ACC112 (cell line): Measurements from ENCODE around the gene CTNNBIP1.

Source experiments
- H2AFZ ChIP-seq: fragments of 200-600 bp; sonication (generic); one replicate; pipeline ENCODE4 v1.6.0; 2017; ENCODE audit warnings: antibody characterized with exemption, low read length; ENCODE audit not compliant: unreplicated experiment
- H3K27ac ChIP-seq: fragments of 200-600 bp; sonication (generic); 2 replicates; pipeline ENCODE4 v1.5.1; 2014; ENCODE audit warnings: low read depth, mild to moderate bottlenecking, antibody characterized with exemption, low read length, moderate library complexity
- H3K27me3 ChIP-seq: fragments of 200-600 bp; sonication (generic); 2 replicates; pipeline ENCODE4 v1.6.1; 2014; ENCODE audit warnings: mild to moderate bottlenecking, antibody characterized with exemption, low read length, moderate library complexity, mixed read lengths; ENCODE audit not compliant: insufficient read depth
- H3K36me3 ChIP-seq: fragments of 200-600 bp; sonication (generic); 2 replicates; pipeline ENCODE4 v1.6.1; 2016; ENCODE audit warnings: mild to moderate bottlenecking, antibody characterized with exemption, low read length, moderate library complexity, mixed read lengths; ENCODE audit not compliant: insufficient read depth
- H3K4me1 ChIP-seq: fragments of 200-600 bp; sonication (generic); one replicate; pipeline ENCODE4 v1.6.1; 2016; ENCODE audit warnings: low read length, mixed read lengths; ENCODE audit not compliant: insufficient read depth, unreplicated experiment, control insufficient read depth
- H3K4me3 ChIP-seq: fragments of 200-600 bp; sonication (generic); 2 replicates; pipeline ENCODE4 v1.5.1; 2014; ENCODE audit warnings: mild to moderate bottlenecking, low read depth, low read length
- H3K79me2 ChIP-seq: fragments of 200-600 bp; sonication (generic); one replicate; pipeline ENCODE4 v1.6.0; 2016; ENCODE audit warnings: low read length; ENCODE audit not compliant: control insufficient read depth, unreplicated experiment, insufficient read depth

Gene CTNNBIP1

DNA sequence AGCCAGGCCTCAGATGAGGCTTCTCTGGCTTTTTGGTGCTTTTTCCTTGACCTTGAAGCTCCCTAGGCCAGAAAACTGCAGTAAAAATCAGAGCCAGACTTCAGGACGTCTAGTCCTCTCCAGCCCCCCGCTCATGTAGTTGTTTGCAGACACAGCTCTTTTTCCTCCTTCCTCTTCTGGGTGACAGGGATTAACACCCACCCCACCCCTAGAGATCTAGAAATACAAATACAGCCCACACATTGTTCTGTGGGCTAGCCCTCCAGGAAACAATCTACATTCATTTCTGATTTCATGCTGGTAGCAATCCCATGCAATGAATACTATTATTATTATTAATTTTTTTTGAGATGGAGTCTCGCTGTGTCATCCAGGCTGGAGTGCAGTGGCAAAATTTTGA lies 76.4 kb downstream of the CTNNBIP1 start:
- H3K4me3 ChIP-seq = no peak overlapping the region
- H3K4me1 ChIP-seq = peaks cover 12% of the 10 kb centered on the region
- no peaks in the 10 kb centered on the region for H3K79me2 ChIP-seq
- no peaks in the 10 kb centered on the region for H3K27me3 ChIP-seq
- H3K27ac ChIP-seq = no peak overlapping the region
- H2AFZ ChIP-seq = no peak overlapping the region
- no peaks in the 10 kb centered on the region for H3K36me3 ChIP-seq

DNA sequence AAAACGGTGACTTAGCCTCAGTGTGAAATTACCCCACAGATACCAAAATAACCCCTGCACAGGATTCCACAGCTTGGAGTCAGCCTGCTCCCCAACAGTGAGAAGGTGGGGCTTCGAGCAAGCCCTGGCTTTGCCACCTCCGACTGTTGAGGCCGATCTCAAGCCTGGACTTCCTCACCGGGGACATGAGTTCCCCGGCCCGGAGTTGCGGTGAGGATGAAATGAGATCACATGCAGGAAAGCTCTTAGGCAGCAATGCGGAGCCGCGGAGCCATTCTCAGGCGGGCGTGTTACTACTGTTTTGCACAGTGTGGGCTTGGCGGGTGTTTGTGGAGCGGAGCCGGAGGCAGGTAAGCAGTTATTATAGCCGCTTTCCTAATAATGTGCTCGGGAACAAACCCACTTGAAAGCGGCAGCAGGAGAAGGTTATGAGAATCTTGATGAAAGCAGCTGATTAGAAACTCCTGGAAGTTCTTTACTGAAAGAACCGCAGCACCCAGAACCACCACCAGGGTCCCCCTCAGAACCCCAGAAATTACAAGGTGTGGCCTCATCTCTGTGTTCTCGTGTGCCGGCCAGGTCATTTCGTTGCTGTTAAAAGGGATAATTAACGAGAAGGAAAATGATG lies 82.4 kb downstream of the CTNNBIP1 start:
- Histone ChIP-seq H3K4me3 (no peak overlapping the region), H3K4me1 (peaks cover 19% of the 10 kb centered on the region), H3K27ac (no peak overlapping the region), H2AFZ (no peak overlapping the region), H3K36me3 (no peaks in the 10 kb centered on the region), H3K79me2 (peaks cover 4% of the 10 kb centered on the region), H3K27me3 (no peaks in the 10 kb centered on the region)

DNA sequence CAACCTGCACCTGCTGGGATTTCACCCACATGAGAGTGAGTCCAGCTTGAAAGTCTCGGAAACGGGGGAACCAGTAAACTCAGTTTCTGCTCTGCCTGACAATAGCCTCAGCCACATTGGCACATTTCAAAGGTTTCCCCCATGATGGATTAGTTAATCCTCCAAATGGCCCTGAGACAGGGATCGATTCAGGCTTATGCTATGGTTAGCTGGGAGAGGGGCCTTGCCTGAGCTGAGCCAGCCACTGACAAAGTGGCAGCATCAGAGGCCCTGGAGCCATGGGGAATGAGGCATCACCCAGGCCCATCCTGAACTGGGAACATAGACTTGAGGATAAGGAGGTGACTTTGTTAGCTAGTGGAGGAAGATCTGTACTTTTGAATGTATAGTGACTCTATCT lies 83.5 kb downstream of the CTNNBIP1 start:
- Histone ChIP-seq H3K4me3 (no peak overlapping the region), H3K4me1 (peaks cover 26% of the 10 kb centered on the region), H3K79me2 (peaks cover 15% of the 10 kb centered on the region), H2AFZ (no peak overlapping the region), H3K27ac (no peak overlapping the region), H3K36me3 (no peaks in the 10 kb centered on the region), H3K27me3 (no peaks in the 10 kb centered on the region)

DNA sequence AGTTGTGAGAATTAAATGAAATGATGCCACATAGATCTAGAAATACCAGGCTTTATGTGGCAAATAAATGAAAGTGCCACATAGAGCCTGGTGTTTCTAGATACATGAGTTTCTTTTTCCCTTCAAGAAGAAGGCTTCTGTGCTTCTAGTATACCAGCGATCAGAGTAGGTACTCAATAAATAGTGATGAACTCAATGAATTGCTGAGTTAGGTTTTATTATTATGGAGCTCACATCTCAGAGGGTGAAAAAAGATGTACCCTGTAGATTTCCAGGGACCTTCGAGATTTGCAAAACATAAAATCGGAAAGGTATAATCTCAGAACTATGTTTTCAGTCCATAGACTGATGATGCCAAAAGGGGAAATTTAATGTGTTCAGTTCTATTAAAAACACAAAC lies 84.0 kb downstream of the CTNNBIP1 start:
- Histone ChIP-seq H3K4me3 (no peak overlapping the region), H3K36me3 (no peaks in the 10 kb centered on the region), H3K27me3 (no peaks in the 10 kb centered on the region), H3K79me2 (peaks cover 20% of the 10 kb centered on the region), H2AFZ (no peak overlapping the region), H3K27ac (no peak overlapping the region), H3K4me1 (peaks cover 29% of the 10 kb centered on the region)

DNA sequence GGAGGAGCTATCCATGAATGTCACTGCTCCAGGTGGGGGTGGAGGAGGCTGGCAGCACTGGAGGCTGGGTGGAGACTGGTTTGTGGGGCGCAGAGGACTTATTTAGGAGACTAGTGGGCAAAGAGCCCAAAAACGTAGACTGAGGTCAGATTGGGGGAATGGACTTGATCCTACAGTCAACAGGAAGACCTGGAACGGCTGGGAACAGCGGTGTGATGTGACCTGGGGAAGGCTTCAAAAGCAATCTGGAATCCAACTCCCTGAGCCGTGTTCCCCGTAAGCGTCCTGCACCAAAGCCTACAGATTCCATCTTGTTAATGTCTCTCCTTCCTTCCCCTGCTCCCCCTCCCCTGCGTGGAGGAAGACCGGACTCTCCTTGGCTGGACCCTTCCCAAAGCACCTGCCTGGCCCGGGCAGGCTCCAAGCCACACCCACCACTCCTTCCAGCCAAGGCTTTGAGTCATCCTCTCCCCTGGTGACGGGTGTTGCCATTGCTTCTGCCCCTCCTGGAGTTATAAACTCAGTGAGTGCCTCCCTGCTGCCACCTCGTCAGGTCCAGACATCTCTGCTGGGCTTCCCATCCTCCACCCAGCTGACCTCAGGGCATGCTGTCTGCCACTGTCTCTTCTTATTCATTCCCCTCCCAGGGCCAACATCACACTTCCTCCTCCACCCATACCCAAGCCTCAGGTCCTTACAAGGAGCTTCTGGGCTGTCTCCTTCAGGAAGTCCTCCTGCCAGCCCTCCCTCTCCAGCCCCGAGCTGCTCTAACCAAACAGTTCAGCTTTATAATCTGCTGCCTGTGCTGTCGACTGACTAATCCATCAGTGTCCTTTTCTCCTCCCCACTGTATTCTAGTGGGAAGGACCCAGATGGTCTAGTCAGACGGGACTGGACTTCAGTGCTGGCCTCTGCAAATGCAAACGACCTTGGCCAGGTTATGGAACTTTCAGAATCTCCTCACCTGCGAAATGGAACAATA lies 84.7 kb downstream of the CTNNBIP1 start:
- H3K79me2 ChIP-seq = peaks cover 27% of the 10 kb centered on the region
- peaks cover 29% of the 10 kb centered on the region for H3K4me1 ChIP-seq
- no peak overlapping the region for H2AFZ ChIP-seq
- no peaks in the 10 kb centered on the region for H3K36me3 ChIP-seq
- H3K4me3 ChIP-seq = peak overlapping the region; percentile 85
- no peaks in the 10 kb centered on the region for H3K27me3 ChIP-seq
- no peak overlapping the region for H3K27ac ChIP-seq

DNA sequence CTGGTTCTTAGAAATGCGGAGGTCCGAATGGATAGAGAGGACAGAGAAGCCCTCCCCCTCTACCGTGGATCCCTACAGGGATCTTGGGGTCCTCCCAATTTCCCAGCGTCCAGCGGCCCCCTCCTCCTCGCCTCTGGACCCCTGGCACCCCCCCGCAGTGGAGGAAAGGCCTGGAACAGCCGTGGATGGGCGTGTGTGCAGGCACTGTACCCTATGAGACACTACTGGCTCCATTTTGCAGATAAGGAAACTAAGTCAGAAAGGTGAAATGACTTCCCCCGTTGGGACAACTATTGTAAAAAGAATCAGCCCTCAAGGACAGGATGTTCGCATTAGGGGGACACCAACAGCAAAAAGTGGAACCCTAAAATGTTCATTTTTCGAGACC lies 85.4 kb downstream of the CTNNBIP1 start:
- peaks cover 34% of the 10 kb centered on the region for H3K79me2 ChIP-seq
- no peaks in the 10 kb centered on the region for H3K36me3 ChIP-seq
- peak overlapping the region; percentile 85 for H3K4me3 ChIP-seq
- H3K27me3 ChIP-seq = no peaks in the 10 kb centered on the region
- no peak overlapping the region for H2AFZ ChIP-seq
- no peak overlapping the region for H3K27ac ChIP-seq
- peaks cover 29% of the 10 kb centered on the region for H3K4me1 ChIP-seq

DNA sequence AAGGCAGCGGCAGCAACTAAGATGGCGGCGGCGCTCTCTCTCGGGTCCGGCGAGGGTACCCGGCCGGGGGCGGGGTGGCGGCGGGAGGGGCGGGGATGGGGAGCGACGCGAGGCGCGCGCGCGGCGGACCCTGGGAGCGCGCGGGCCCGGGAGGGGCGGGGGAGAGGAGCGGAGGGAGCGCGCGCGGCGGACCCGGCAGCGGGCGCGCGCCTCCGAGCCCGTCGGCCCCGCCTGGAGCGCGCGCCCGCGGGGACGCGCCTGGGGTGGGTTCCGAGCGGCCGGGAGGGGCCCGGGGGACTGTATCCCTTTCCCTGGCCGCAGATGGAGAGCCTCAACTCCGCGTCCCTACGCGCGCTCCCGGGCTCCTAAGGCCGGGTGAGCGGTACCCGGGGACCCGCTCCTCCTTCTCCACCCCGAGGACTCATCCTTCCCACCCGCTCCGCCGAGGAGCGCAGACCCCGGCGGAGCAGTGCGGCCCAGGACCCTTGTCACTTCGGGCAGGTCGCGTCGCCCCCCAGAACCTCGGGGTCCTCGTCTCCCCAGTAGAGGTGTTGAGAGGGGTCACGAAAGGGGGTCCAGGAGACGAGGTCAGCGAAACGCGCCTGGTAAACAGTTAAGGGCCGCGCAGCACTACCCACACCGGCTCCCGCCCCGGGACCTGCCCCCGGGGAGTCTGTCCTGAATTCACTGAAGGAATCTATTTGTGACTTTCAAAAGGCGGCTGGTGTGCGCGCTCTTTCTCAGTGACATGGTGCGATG lies 85.9 kb downstream of the CTNNBIP1 start, which contains the start of gene CLSTN1:
Gene CLSTN1, minus strand, starts transcription at position 23 of the 759 bp plus-strand sequence. CDS start 232 bp downstream, outside the sequence.
- H3K4me3 ChIP-seq = peak within 1 kb of the TSS; percentile 99
- H3K27me3 ChIP-seq = no peaks in the 10 kb centered on the region
- no peaks in the 10 kb centered on the region for H3K36me3 ChIP-seq
- H3K4me1 ChIP-seq = peaks cover 29% of the 10 kb centered on the region
- no peak within 1 kb of the TSS for H3K27ac ChIP-seq
- peak within 1 kb of the TSS; percentile 93 for H2AFZ ChIP-seq
- H3K79me2 ChIP-seq = peaks cover 40% of the 10 kb centered on the region

DNA sequence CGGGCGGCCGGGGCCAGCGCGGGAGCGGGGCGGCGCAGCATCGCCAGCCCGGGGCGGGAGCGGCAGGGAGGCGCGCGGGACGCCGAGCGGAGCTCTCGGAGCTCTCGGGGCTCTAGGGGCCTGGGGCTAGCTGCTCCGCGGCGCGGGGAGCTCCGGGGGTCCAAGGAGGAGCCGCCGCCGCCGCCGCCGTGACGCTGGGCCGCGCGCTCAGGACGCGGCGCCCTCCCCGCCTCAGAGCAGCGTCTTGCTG lies 86.5 kb downstream of the CTNNBIP1 start:
- Histone ChIP-seq H3K27me3 (no peaks in the 10 kb centered on the region), H3K27ac (no peak overlapping the region), H3K36me3 (no peaks in the 10 kb centered on the region), H3K4me1 (peaks cover 29% of the 10 kb centered on the region), H3K79me2 (peaks cover 43% of the 10 kb centered on the region), H3K4me3 (peak overlapping the region; percentile 99), H2AFZ (peak overlapping the region; percentile 62)

DNA sequence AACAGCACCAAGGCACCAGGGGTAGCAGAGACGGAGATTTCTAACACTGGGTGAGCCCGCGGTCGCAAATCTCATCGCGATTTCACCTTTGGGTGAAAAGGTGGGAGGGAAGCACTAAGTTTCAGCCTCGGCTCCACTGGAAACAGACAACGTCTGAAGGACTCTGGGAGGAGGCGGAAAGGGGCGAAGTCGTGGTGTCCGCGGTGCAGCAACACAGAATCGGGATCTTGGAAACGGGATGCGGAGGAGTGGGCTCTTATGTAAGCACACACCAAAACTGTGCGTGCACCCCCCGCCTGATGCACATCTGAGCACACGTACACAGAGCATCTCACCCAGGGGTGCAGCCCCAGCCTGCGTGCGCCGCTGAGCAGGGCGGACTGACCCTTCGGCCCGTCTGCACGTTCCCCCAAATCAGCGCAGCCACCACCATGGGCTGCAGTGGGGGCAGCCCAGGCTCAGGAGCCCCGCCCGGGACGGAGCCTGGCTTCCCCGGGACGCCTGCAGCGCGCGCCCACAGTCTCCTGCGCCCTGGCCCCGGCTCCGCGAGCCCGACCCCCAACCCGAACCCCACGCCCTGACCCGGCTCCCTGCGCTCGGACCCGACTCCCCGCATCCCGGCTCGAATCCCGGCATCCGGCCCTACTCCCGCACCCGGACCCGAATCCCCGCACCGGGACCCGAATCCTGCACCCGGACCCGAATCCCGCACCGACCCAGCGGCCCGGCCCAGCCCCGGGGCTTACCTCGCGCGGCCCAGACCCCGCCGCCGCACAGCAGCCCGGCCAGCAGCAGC lies 87.0 kb downstream of the CTNNBIP1 start:
- H3K36me3 ChIP-seq = no peaks in the 10 kb centered on the region
- peaks cover 29% of the 10 kb centered on the region for H3K4me1 ChIP-seq
- peaks cover 43% of the 10 kb centered on the region for H3K79me2 ChIP-seq
- no peaks in the 10 kb centered on the region for H3K27me3 ChIP-seq
- no peak overlapping the region for H3K27ac ChIP-seq
- H3K4me3 ChIP-seq = peak overlapping the region; percentile 99
- peak overlapping the region; percentile 93 for H2AFZ ChIP-seq

DNA sequence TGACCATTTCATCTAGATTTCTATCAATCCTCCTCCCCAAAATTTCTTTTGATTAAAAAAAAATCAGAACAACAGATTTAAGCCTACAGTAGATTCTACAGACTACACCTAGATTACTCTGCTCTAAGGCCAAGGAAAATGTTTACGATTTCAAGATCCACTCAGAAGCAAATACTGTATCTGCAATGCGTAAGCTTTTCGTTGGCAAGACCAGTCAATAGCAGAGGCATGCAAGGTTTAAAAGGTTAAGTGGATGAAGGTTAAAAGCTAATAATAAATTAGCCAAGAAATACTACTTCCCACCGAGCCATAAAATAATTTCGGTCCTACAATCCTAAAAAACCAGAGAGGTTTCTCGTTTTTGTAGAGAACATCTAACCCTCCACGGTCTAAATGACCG lies 87.6 kb downstream of the CTNNBIP1 start:
- peak overlapping the region; percentile 93 for H2AFZ ChIP-seq
- peaks cover 29% of the 10 kb centered on the region for H3K4me1 ChIP-seq
- H3K79me2 ChIP-seq = peaks cover 43% of the 10 kb centered on the region
- H3K27me3 ChIP-seq = no peaks in the 10 kb centered on the region
- H3K27ac ChIP-seq = no peak overlapping the region
- H3K36me3 ChIP-seq = no peaks in the 10 kb centered on the region
- H3K4me3 ChIP-seq = peak overlapping the region; percentile 99
